Calu3 (cell line): ENCODE results near the gene DSCAML1. TPM values are rescaled to one million over a fixed set of nuclear protein-coding genes. Genes with fewer than 3 reads are reported as not detected.

Source experiments
- BruUV-seq: library from RNA; stranded (reverse); fragments of 400-500 nt; replicated peaks from 2 replicates; lab custom pipeline; 2021; lab: Mats Ljungman, UMichigan
- CTCF ChIA-PET: fragments of 300-600 bp; sonication (Branson Sonifier 250); formaldehyde crosslinking; loops from one replicate; lab custom pipeline; 2022; ENCODE audit warnings: antibody characterized with exemption; lab: Charles Lee
- DNase-seq: peaks from one replicate; pipeline ENCODE4 v3.0.0; 2022
- H3K27ac Mint-ChIP-seq: one replicate; pipeline ENCODE4 v1.8.0; 2022; ENCODE audit warnings: mixed read lengths; ENCODE audit not compliant: unreplicated experiment
- H3K27me3 Mint-ChIP-seq: one replicate; pipeline ENCODE4 v1.8.0; 2022; ENCODE audit warnings: mixed read lengths; ENCODE audit not compliant: unreplicated experiment
- H3K36me3 Mint-ChIP-seq: one replicate; pipeline ENCODE4 v1.8.0; 2022; ENCODE audit warnings: mild to moderate bottlenecking, moderate library complexity, mixed read lengths; ENCODE audit not compliant: insufficient read depth, unreplicated experiment
- H3K4me1 Mint-ChIP-seq: one replicate; pipeline ENCODE4 v1.8.0; 2022; ENCODE audit warnings: mild to moderate bottlenecking, low read depth, mixed read lengths; ENCODE audit not compliant: unreplicated experiment
- H3K4me3 Mint-ChIP-seq: one replicate; pipeline ENCODE4 v1.8.0; 2022; ENCODE audit warnings: mild to moderate bottlenecking, low read depth, moderate library complexity, mixed read lengths; ENCODE audit not compliant: unreplicated experiment
- H3K9me3 Mint-ChIP-seq: one replicate; pipeline ENCODE4 v1.8.0; 2022; ENCODE audit warnings: low read depth, mixed read lengths; ENCODE audit not compliant: unreplicated experiment
- intact Hi-C: fragments of 100-400 bp; cut with micrococcal nuclease; formaldehyde crosslinking; loops from one replicate; pipeline ENCODE4 v1.10.0; 2022; ENCODE audit not compliant: unreplicated experiment
- total RNA-seq: library from RNA; stranded (reverse); gene quantifications from 2 replicates; pipeline ENCODE4 v1.2.3, GENCODE V29; 2022
- TF ChIP-seq, protein P1 (sequence below): fragments of 200-600 bp; IDR thresholded peaks from one replicate; pipeline ENCODE4 v1.8.0; 2022; ENCODE audit warnings: antibody characterized with exemption; ENCODE audit not compliant: unreplicated experiment

The DSCAML1 gene
- total RNA-seq, 1 experiment from 2014 or later: 0.07 TPM

DNA sequence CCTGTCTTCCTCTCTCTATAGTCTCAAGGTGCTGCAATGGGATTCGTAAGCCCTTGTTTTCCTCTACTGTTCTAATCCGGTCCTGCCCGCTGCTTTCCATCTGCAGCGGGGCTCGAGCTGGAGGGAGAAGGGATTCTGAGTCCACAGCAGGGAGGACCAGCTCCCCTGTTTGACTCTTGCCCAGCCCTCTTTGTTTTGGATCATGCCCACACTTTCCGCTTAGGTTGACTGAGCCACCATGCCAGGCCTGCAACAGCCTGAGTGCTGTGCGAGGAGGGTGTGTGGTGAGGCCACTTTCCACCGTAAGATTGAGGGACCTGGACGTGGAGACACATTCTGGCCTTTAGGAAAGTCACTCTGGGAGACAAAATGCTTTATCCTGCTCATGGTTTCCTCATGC, 411.1 kb downstream of the DSCAML1 start:
- H3K4me1 Mint-ChIP-seq: no peaks in the 10 kb centered on the region
- no peaks in the 10 kb centered on the region for H3K9me3 Mint-ChIP-seq
- no peaks in the 10 kb centered on the region for H3K36me3 Mint-ChIP-seq
- DNase-seq: no peak
- CTCF ChIA-PET: no interaction called here
- no peak overlapping the region for H3K4me3 Mint-ChIP-seq
- BruUV-seq: no TSS peak
- intact Hi-C loops: no loop called here
- H3K27ac Mint-ChIP-seq: no peak overlapping the region
- TF ChIP-seq, protein P1, sequence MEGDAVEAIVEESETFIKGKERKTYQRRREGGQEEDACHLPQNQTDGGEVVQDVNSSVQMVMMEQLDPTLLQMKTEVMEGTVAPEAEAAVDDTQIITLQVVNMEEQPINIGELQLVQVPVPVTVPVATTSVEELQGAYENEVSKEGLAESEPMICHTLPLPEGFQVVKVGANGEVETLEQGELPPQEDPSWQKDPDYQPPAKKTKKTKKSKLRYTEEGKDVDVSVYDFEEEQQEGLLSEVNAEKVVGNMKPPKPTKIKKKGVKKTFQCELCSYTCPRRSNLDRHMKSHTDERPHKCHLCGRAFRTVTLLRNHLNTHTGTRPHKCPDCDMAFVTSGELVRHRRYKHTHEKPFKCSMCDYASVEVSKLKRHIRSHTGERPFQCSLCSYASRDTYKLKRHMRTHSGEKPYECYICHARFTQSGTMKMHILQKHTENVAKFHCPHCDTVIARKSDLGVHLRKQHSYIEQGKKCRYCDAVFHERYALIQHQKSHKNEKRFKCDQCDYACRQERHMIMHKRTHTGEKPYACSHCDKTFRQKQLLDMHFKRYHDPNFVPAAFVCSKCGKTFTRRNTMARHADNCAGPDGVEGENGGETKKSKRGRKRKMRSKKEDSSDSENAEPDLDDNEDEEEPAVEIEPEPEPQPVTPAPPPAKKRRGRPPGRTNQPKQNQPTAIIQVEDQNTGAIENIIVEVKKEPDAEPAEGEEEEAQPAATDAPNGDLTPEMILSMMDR: no peak
- H3K27me3 Mint-ChIP-seq: no peaks in the 10 kb centered on the region

DNA sequence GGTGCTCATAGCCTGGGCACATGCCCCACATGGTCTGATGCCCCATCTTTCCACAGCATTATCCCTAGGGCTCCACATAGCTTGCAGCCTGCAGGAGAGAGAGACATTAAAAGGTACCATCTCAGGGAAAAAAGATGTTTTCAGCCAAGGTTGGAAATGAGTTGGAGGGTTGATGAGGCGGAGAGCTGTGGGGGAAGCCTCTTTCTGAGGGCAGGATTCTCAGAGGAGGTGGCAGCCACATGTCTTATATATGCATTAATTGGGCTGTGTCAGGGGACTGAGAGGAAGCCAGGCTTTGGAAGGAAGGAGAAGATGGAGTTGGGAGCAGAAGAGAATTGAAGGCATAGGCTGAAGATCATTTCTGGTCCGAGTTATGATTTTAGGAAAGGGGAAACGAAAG, 411.5 kb downstream of the DSCAML1 start:
- Mint-ChIP-seq H3K4me3 (no peak overlapping the region), H3K9me3 (no peaks in the 10 kb centered on the region), H3K4me1 (no peaks in the 10 kb centered on the region), H3K27ac (no peak overlapping the region), H3K27me3 (no peaks in the 10 kb centered on the region), H3K36me3 (no peaks in the 10 kb centered on the region)
- intact Hi-C loops: no loop called here
- no peak for DNase-seq
- TF ChIP-seq, protein P1: no peak
- CTCF ChIA-PET: no interaction called here
- BruUV-seq: no TSS peak

DNA sequence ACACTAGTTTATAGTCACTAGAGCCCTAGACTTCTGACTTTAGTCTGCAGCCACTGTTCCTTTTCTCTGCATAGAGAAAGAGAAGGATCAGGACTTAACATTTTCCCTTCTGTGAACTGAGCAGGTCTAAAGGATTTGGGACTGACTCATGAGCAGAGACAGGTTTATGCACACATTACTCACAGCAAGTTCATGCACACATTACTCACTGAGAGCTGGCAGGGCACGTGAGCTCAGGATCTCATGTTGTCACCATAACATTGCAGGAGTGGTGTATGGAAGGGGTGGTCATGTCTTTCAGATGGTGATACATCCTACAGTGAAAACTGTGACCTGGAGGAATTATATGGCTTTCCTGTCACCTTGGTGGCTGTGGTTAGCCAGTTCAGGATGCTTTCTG, 413.0 kb downstream of the DSCAML1 start:
- H3K9me3 Mint-ChIP-seq: no peaks in the 10 kb centered on the region

DNA sequence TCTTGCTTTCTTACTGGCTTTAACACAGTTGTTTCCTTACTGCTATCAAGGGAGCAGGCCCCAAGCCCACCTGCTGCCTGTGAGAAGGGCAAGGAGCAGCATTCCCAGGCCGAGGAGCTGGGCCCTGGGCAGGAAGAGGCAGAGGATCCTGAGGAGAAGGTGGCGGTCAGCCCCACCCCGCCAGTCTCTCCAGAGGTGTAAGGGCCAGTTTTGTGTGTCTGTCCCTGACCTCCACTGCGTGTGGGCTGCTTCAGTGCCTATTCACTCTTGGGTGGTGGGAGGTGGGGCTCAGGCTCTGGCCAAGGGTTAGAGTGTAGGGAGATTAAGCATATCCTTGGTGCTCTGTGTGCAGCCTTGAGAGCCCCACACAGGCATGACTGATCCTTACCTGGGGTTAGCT, 414.3 kb downstream of the DSCAML1 start:
- H3K27me3 Mint-ChIP-seq: no peaks in the 10 kb centered on the region
- no peak for DNase-seq
- TF ChIP-seq, protein P1: no peak
- H3K36me3 Mint-ChIP-seq: peaks cover 4% of the 10 kb centered on the region
- CTCF ChIA-PET: no interaction called here
- intact Hi-C loops: no loop called here
- BruUV-seq: no TSS peak
- H3K27ac Mint-ChIP-seq: no peak overlapping the region
- no peak overlapping the region for H3K4me3 Mint-ChIP-seq
- no peaks in the 10 kb centered on the region for H3K9me3 Mint-ChIP-seq
- H3K4me1 Mint-ChIP-seq: no peaks in the 10 kb centered on the region

More for the DNA sequence above, 413.0 kb downstream of the DSCAML1 start:
- Mint-ChIP-seq H3K27me3 (no peaks in the 10 kb centered on the region), H3K4me1 (no peaks in the 10 kb centered on the region), H3K4me3 (no peak overlapping the region), H3K36me3 (peaks cover 4% of the 10 kb centered on the region), H3K27ac (no peak overlapping the region)
- intact Hi-C loops: no loop called here
- no TSS peak for BruUV-seq
- CTCF ChIA-PET: interaction anchor here (0.6 kb wide), 1 partner anchor 496 kb away, joined by 3 read pairs; no protein-coding TSS in a partner anchor
- TF ChIP-seq, protein P1: no peak
- no peak for DNase-seq
